SK-N-SH treated with all-trans-retinoic acid at 6 μM for 48 hours (cell line): ENCODE results near the gene ITGB1.
"Not testable (repeated sequence)": the region's sequence is repeated elsewhere in the genome, so short reads cannot be mapped to it uniquely, and the experiment has no call there.

Experiments
- ATAC-seq: fragments of 200-7000 bp; cut with Tn5 transposase; 3 replicates; pipeline ENCODE4 v1.9.1; 2020; ENCODE audit warnings: mild to moderate bottlenecking, moderate library complexity
- ARNTL ChIP-seq: fragments of 450-650 bp; formaldehyde crosslinking; IDR thresholded peaks from 2 replicates; pipeline ENCODE4 v1.5.0; 2020; ENCODE audit warnings: low read depth, mild to moderate bottlenecking, moderate library complexity, borderline replicate concordance
- BACH2 ChIP-seq: fragments of 250-450 bp; sonication (Bioruptor Pico); IDR thresholded peaks from 2 replicates; pipeline ENCODE4 v1.9.0; 2021; ENCODE audit warnings: mild to moderate bottlenecking, borderline replicate concordance
- CREB5 ChIP-seq: fragments of 250-450 bp; sonication (Bioruptor Pico); IDR thresholded peaks from 2 replicates; pipeline ENCODE4 v1.5.1; 2020; ENCODE audit warnings: low read depth, mild to moderate bottlenecking, moderate library complexity
- CSDC2 ChIP-seq: fragments of 250-450 bp; sonication (Bioruptor Pico); IDR thresholded peaks from 2 replicates; pipeline ENCODE4 v1.5.0; 2020; ENCODE audit warnings: mild to moderate bottlenecking, moderate library complexity
- CSRNP3 ChIP-seq: fragments of 250-450 bp; sonication (Bioruptor Pico); IDR thresholded peaks from 2 replicates; pipeline ENCODE4 v1.5.1; 2021; ENCODE audit warnings: mild to moderate bottlenecking, moderate library complexity
- ESRRG ChIP-seq: fragments of 250-450 bp; sonication (Bioruptor Pico); IDR thresholded peaks from 2 replicates; pipeline ENCODE4 v1.6.1; 2021; ENCODE audit warnings: mild to moderate bottlenecking
- GLIS3 ChIP-seq: fragments of 250-450 bp; sonication (Bioruptor Pico); IDR thresholded peaks from 2 replicates; pipeline ENCODE4 v1.5.0; 2020; ENCODE audit warnings: mild to moderate bottlenecking, moderate library complexity
- ISL1 ChIP-seq: fragments of 250-450 bp; sonication (Bioruptor Pico); IDR thresholded peaks from 2 replicates; pipeline ENCODE4 v2.1.2; 2022; ENCODE audit warnings: mild to moderate bottlenecking, moderate library complexity
- OSR1 ChIP-seq: fragments of 250-450 bp; sonication (Bioruptor Pico); IDR thresholded peaks from 2 replicates; pipeline ENCODE4 v1.8.0; 2022; ENCODE audit warnings: moderate library complexity, mild to moderate bottlenecking, inconsistent platforms
- PPARA ChIP-seq: fragments of 250-450 bp; sonication (Bioruptor Pico); IDR thresholded peaks from 2 replicates; pipeline ENCODE4 v1.5.0; 2020; ENCODE audit warnings: mild to moderate bottlenecking, borderline replicate concordance
- RARB ChIP-seq: fragments of 250-450 bp; sonication (Bioruptor Pico); IDR thresholded peaks from 2 replicates; pipeline ENCODE4 v1.8.0; 2021; ENCODE audit warnings: mild to moderate bottlenecking, moderate library complexity
- SNAI2 ChIP-seq: fragments of 250-450 bp; sonication (Bioruptor Pico); IDR thresholded peaks from 2 replicates; pipeline ENCODE4 v1.5.0; 2020; ENCODE audit warnings: mild to moderate bottlenecking, moderate library complexity
- TCF4 ChIP-seq: fragments of 250-450 bp; sonication (Bioruptor Pico); IDR thresholded peaks from 2 replicates; pipeline ENCODE4 v1.8.0; 2021; ENCODE audit warnings: mild to moderate bottlenecking, moderate library complexity, borderline replicate concordance
- TOX ChIP-seq: fragments of 250-450 bp; sonication (Bioruptor Pico); IDR thresholded peaks from 2 replicates; pipeline ENCODE4 v1.8.0; 2021; ENCODE audit warnings: mild to moderate bottlenecking, moderate library complexity, borderline replicate concordance
- ZC3H10 ChIP-seq: fragments of 250-450 bp; sonication (Bioruptor Pico); IDR thresholded peaks from 2 replicates; pipeline ENCODE4 v1.5.1; 2021; ENCODE audit warnings: mild to moderate bottlenecking, moderate library complexity
- ZFP3 ChIP-seq: fragments of 250-450 bp; sonication (Bioruptor Pico); IDR thresholded peaks from 2 replicates; pipeline ENCODE4 v1.5.0; 2020; ENCODE audit warnings: mild to moderate bottlenecking, moderate library complexity
- ZFP30 ChIP-seq: fragments of 450-650 bp; formaldehyde crosslinking; IDR thresholded peaks from 2 replicates; pipeline ENCODE4 v1.5.0; 2022; ENCODE audit warnings: mild to moderate bottlenecking, moderate library complexity
- ZNF565 ChIP-seq: fragments of 450-650 bp; formaldehyde crosslinking; conservative IDR thresholded peaks from 2 replicates; pipeline ENCODE4 v1.5.0; 2020; ENCODE audit warnings: low read depth, mild to moderate bottlenecking, moderate library complexity
- ZNF70 ChIP-seq: fragments of 450-650 bp; formaldehyde crosslinking; IDR thresholded peaks from 2 replicates; pipeline ENCODE4 v1.5.0; 2020; ENCODE audit warnings: mild to moderate bottlenecking, moderate library complexity
- TF ChIP-seq, protein P1 (sequence below): fragments of 250-450 bp; sonication (Bioruptor Pico); IDR thresholded peaks from 2 replicates; pipeline ENCODE4 v1.5.0; 2020; ENCODE audit warnings: mild to moderate bottlenecking, moderate library complexity
- TF ChIP-seq, protein P2 (sequence below): fragments of 250-450 bp; sonication (Bioruptor Pico); IDR thresholded peaks from 2 replicates; pipeline ENCODE4 v1.8.0; 2021; ENCODE audit warnings: low read depth, mild to moderate bottlenecking, moderate library complexity, borderline replicate concordance

The ITGB1 gene

GRCh38 chr10:33001908-33002492 is 44.0 kb upstream of the ITGB1 start (continued):
- TF ChIP-seq ARNTL (CRISPR knock-in tag), result no peak
- no peak for TF ChIP-seq ZNF565
- TF ChIP-seq, protein P1, sequence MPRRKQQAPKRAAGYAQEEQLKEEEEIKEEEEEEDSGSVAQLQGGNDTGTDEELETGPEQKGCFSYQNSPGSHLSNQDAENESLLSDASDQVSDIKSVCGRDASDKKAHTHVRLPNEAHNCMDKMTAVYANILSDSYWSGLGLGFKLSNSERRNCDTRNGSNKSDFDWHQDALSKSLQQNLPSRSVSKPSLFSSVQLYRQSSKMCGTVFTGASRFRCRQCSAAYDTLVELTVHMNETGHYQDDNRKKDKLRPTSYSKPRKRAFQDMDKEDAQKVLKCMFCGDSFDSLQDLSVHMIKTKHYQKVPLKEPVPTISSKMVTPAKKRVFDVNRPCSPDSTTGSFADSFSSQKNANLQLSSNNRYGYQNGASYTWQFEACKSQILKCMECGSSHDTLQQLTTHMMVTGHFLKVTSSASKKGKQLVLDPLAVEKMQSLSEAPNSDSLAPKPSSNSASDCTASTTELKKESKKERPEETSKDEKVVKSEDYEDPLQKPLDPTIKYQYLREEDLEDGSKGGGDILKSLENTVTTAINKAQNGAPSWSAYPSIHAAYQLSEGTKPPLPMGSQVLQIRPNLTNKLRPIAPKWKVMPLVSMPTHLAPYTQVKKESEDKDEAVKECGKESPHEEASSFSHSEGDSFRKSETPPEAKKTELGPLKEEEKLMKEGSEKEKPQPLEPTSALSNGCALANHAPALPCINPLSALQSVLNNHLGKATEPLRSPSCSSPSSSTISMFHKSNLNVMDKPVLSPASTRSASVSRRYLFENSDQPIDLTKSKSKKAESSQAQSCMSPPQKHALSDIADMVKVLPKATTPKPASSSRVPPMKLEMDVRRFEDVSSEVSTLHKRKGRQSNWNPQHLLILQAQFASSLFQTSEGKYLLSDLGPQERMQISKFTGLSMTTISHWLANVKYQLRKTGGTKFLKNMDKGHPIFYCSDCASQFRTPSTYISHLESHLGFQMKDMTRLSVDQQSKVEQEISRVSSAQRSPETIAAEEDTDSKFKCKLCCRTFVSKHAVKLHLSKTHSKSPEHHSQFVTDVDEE, result no peak
- no peak for TF ChIP-seq ZFP3 (CRISPR knock-in tag)

DNA sequence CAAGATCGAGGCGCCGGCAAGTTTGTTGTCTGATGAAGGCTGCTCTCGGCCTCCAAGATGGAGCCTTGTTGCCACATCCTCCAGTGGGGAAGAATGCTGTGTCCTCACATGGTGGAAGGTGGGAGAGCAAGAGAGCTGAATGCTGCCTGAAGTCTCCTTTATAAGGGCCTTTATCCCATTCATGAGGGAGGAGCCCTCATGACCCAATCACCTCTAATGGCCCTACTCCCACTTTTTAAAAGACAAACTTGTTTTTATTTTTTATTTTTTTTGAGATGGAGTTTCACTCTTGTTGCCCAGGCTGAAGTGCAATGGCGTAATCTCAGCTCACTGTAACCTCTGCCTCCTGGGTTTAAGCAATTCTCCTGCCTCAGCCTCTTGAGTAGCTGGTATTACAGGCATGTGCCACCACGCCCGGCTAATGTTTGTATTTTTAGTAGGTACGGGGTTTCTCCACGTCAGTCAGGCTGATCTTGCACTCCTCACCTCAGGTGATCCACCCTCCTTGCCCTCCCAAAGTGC is 40.1 kb upstream of the ITGB1 start:
- not testable (repeated sequence) for ATAC-seq

DNA sequence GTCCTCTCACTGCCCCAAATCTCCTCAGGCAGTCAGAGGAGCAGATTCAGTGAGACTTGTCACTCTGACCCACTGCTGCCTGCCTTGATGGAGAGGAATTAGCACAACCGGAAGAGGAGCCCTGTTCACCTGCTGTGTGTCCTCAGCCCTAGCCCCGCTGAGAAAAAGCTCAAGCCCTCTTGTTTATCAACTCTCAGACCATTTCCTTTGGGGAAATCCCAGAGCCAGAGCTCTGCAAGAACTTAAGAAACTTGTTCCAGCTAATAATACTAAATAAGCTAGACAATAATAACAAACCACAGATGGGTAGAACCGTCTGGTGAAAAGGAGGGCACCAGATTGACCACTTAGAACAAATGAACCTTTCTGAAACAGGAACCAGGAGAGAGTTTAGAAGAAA is 37.7 kb upstream of the ITGB1 start:
- ATAC-seq, result no peak
- TF ChIP-seq OSR1 (CRISPR knock-in tag) (no peak), SNAI2 (CRISPR knock-in tag) (no peak), ZFP30 (CRISPR knock-in tag) (no peak), PPARA (CRISPR knock-in tag) (no peak), CREB5 (CRISPR knock-in tag) (no peak), CSDC2 (CRISPR knock-in tag) (no peak), ZC3H10 (CRISPR knock-in tag) (no peak), RARB (CRISPR knock-in tag) (no peak), TCF4 (CRISPR knock-in tag) (no peak), ARNTL (CRISPR knock-in tag) (no peak), BACH2 (CRISPR knock-in tag) (no peak), ZNF70 (CRISPR knock-in tag) (no peak), TOX (no peak), CSRNP3 (CRISPR knock-in tag) (no peak), ZNF565 (no peak), GLIS3 (CRISPR knock-in tag) (no peak), ISL1 (no peak), ESRRG (CRISPR knock-in tag) (no peak)
- TF ChIP-seq, protein P1, result no peak
- TF ChIP-seq, protein P2, sequence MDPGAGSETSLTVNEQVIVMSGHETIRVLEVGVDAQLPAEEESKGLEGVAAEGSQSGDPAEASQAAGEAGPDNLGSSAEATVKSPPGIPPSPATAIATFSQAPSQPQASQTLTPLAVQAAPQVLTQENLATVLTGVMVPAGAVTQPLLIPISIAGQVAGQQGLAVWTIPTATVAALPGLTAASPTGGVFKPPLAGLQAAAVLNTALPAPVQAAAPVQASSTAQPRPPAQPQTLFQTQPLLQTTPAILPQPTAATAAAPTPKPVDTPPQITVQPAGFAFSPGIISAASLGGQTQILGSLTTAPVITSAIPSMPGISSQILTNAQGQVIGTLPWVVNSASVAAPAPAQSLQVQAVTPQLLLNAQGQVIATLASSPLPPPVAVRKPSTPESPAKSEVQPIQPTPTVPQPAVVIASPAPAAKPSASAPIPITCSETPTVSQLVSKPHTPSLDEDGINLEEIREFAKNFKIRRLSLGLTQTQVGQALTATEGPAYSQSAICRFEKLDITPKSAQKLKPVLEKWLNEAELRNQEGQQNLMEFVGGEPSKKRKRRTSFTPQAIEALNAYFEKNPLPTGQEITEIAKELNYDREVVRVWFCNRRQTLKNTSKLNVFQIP (CRISPR knock-in tag), result no peak
- TF ChIP-seq, all 23 proteins: peak for 0
